Ovary (tissue), 9 donors: Measurements from ENCODE around the gene RPL10A. TPM values are rescaled to one million over a fixed set of nuclear protein-coding genes. Genes with fewer than 3 reads are reported as not detected.

Experiments used
- DNase-seq, 5 donors: peaks; one replicate each; pipeline ENCODE4 v3.0.0-alpha.2; 2019 to 2020
- H3K27ac ChIP-seq, 2 donors: fragments of 200-600 bp; one replicate each; pipeline versions ENCODE4 v1.5.1 to v1.8.0; 2019 to 2022
- H3K27me3 ChIP-seq: fragments of 200-600 bp; one replicate; pipeline ENCODE4 v1.8.0; 2022
- H3K36me3 ChIP-seq: fragments of 200-600 bp; sonication (generic); one replicate; pipeline ENCODE4 v1.5.1; 2019
- H3K4me1 ChIP-seq: one replicate; pipeline ENCODE4 v1.8.1; 2013; ENCODE audit warnings: mild to moderate bottlenecking, moderate library complexity; ENCODE audit not compliant: insufficient read depth
- H3K4me3 ChIP-seq: fragments of 200-600 bp; sonication (generic); one replicate; pipeline ENCODE4 v1.5.1; 2017
- H3K9me3 ChIP-seq, 2 donors: fragments of 200-600 bp in 1 of 2; sonication (generic) in 1 of 2; one replicate each; pipeline versions ENCODE4 v1.5.1 to v1.8.1; 2013 to 2019; ENCODE audit warnings: mild to moderate bottlenecking in 1 of 2, moderate library complexity in 1 of 2
- EP300 ChIP-seq: sonication (generic); formaldehyde crosslinking; IDR thresholded peaks from one replicate; pipeline ENCODE4 v1.6.1; 2017; ENCODE audit warnings: antibody characterized with exemption
- POLR2A ChIP-seq: fragments of 450-650 bp; IDR thresholded peaks from one replicate; pipeline ENCODE4 v1.6.1; 2017; ENCODE audit warnings: antibody characterized with exemption, mild to moderate bottlenecking, moderate library complexity
- WGBS, 3 donors: extraction: QIAGEN DNeasy Blood & Tissue Kit in 1 of 3; methylation state at CpG; one replicate each; pipeline versions ENCODE4 v1.1.5 to v1.1.7; 2013 to 2017; 5-methylcytosine and 5-hydroxymethylcytosine counted together
- intact Hi-C, 4 donors: fragments of 100-400 bp; cut with DNase I; formaldehyde crosslinking; loops; one replicate each; pipeline versions ENCODE4 v1.11.0 to v1.15.1; 2022 to 2023
- polyA plus RNA-seq, 2 donors: library from polyadenylated mRNA; stranded (reverse); fragments of 200-250 nt in 1 of 2; fragments of 350-450 nt in 1 of 2; fragmentation: Illumina TruSeq in 1 of 2; extraction: RNeasy Lipid Tissue Mini Kit (QIAGEN cat#74804) in 1 of 2; gene quantifications; one replicate each; pipeline ENCODE4 v1.2.3, GENCODE V29; 2013 to 2014
- total RNA-seq, 7 donors: library from RNA; depleted of rRNA in 2 of 7; stranded (reverse); fragments of >200 nt in 2 of 7; fragmentation: NEBNext Ultra II Directional in 3 of 7; extraction: Animal tissue kit (Norgen Biotek cat#: 25700) in 3 of 7; gene quantifications; one replicate each; pipeline versions ENCODE4 v1.1.0 to v1.2.4, GENCODE V29; 2016 to 2023
- TF ChIP-seq, protein P1 (sequence below), 3 donors: fragments of 450-650 bp in 2 of 3; fragments of 200-600 bp in 1 of 3; IDR thresholded peaks; one replicate each; pipeline versions ENCODE4 v1.5.1 to v1.8.0; 2016 to 2022; ENCODE audit warnings: antibody characterized with exemption in 3 of 3, mild to moderate bottlenecking in 1 of 3
- donor health status: DM: no; HTN: no; CAD: no; lungs with moderate emphysema.
- donor health status: DM: no; HTN: no; CAD: no.
- donor health status: Bipolar disorder and iron deficiency.
- donor health status: DM: yes; HTN: yes; CAD: no.
- donor health status: DM: no; HTN: no; CAD: no.
- donor health status: DM: yes; HTN: yes; CAD: no.

Gene RPL10A
- total and polyA plus RNA-seq, 9 donors: 2,596 to 5,052 (median 3,198) TPM

DNA sequence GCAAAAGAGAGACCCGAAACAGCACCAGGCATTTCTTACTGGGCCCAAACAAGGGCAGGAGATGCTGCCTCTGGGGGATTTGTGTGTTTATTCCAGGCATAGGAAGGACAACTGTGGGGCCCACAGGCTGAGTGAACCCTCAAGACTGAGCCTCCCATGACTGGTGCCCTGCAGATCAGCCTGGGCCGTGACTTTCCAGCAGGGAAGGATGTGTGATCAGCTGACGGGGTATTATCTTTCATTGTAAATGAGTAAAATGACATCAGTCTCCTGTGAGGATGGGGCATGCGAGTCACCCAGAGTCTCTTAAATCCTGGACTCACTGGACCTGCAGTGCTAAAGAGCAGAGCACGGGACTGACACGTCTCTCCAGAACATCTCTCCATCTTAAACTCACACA lies 32.6 kb downstream of the RPL10A start:
- WGBS, 3 donors: 83 to 86% (median 85%) methylated on average over 6 of the region's 6 CpGs
- H3K36me3 ChIP-seq: no peaks in the 10 kb centered on the region
- no peaks in the 10 kb centered on the region for H3K9me3 ChIP-seq
- TF ChIP-seq POLR2A: no peak
- TF ChIP-seq, protein P1, sequence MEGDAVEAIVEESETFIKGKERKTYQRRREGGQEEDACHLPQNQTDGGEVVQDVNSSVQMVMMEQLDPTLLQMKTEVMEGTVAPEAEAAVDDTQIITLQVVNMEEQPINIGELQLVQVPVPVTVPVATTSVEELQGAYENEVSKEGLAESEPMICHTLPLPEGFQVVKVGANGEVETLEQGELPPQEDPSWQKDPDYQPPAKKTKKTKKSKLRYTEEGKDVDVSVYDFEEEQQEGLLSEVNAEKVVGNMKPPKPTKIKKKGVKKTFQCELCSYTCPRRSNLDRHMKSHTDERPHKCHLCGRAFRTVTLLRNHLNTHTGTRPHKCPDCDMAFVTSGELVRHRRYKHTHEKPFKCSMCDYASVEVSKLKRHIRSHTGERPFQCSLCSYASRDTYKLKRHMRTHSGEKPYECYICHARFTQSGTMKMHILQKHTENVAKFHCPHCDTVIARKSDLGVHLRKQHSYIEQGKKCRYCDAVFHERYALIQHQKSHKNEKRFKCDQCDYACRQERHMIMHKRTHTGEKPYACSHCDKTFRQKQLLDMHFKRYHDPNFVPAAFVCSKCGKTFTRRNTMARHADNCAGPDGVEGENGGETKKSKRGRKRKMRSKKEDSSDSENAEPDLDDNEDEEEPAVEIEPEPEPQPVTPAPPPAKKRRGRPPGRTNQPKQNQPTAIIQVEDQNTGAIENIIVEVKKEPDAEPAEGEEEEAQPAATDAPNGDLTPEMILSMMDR (IDR thresholded peaks at IDR 0.05): no peak
- TF ChIP-seq EP300: no peak
- DNase-seq: no peak
- no peak overlapping the region for H3K4me3 ChIP-seq
- H3K27me3 ChIP-seq: no peaks in the 10 kb centered on the region
- peaks cover 7% of the 10 kb centered on the region for H3K4me1 ChIP-seq
- intact Hi-C loops: no loop called here
- H3K27ac ChIP-seq: no peak overlapping the region

DNA sequence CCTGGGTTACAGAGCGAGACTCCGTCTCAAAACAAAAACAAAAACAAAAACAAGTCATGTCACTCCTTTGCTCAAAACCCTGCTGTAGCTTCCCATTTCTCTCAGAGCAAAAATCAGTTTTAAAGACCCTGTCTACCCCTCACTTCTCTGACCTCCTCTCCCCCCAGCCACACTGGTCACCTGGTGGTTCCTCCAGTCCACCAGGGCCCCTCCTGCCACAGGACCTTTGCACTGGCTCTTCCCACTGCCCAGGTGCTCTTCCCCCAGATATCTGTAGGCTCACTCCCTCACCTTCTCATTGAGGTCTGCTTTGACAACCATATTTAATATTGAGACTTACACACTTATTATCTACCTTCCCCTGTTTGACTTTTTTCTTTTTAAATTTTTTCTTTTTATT lies 33.6 kb downstream of the RPL10A start:
- Histone ChIP-seq H3K27me3 (no peaks in the 10 kb centered on the region), H3K4me1 (peaks cover 7% of the 10 kb centered on the region), H3K9me3 (no peaks in the 10 kb centered on the region), H3K27ac (no peak overlapping the region), H3K4me3 (no peak overlapping the region), H3K36me3 (no peaks in the 10 kb centered on the region)
- intact Hi-C loops: no loop called here
- no peak for DNase-seq
- TF ChIP-seq POLR2A (no peak), EP300 (no peak)
- TF ChIP-seq, protein P1 (IDR thresholded peaks at IDR 0.05): no peak
- WGBS, 3 donors: 69 to 80% (median 74%) methylated on average over 2 of the region's 2 CpGs

DNA sequence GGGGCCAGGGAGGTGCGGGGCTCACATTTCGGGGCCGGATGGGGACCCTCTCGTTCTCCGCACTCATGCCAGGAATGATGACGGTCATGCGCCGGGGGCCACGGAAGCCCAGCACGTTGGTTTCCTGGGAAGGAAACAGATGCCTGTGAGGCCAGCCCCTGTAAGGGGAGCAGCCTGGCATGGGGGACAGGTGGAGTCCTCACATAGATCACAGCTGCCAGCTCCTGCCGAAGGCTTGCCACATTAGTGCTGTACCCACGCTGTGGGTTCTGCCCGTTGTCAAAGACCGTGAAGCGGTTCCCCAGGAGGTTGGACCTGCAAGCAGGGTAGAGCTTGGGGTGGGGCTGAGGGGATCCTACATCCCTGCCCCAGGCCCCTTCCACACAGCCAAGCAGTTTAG lies 35.3 kb downstream of the RPL10A start:
- no peak overlapping the region for H3K27ac ChIP-seq
- H3K4me3 ChIP-seq: no peak overlapping the region
- no peaks in the 10 kb centered on the region for H3K36me3 ChIP-seq
- DNase-seq: no peak
- WGBS, 3 donors: 62 to 73% (median 73%) methylated on average over 15 of the region's 15 CpGs
- no peaks in the 10 kb centered on the region for H3K9me3 ChIP-seq
- H3K4me1 ChIP-seq: no peaks in the 10 kb centered on the region
- H3K27me3 ChIP-seq: no peaks in the 10 kb centered on the region
- intact Hi-C loops: no loop called here
- no peak for TF ChIP-seq EP300
- no peak for TF ChIP-seq POLR2A
- TF ChIP-seq, protein P1 (IDR thresholded peaks at IDR 0.05): no peak

DNA sequence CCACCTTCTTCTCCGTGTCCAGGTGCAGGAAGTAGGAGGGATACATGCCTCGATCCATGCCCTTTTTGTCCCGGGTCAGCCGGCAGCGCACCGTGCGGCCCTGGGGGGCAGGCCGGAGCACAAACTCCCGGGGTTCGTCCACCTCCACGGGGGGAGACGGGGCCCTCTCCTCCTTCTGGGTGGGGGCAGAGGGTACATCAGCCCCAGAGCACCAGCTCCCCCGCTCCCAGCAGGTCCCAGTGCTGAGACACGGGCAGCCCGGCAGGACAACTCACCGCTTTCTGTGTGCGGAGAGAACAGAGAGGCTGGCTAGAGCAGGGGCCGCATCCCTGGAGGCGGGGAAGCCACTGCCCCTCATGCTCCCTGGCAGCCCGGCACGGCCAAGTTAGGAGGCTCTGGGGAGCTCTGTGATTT lies 37.8 kb downstream of the RPL10A start:
- no peaks in the 10 kb centered on the region for H3K36me3 ChIP-seq
- 14 to 37% (median 17%) methylated on average over 21 of the region's 21 CpGs for WGBS, 3 donors
- H3K4me1 ChIP-seq: no peaks in the 10 kb centered on the region
- no peaks in the 10 kb centered on the region for H3K9me3 ChIP-seq
- no peak overlapping the region for H3K27ac ChIP-seq
- H3K27me3 ChIP-seq: no peaks in the 10 kb centered on the region
- no peak for TF ChIP-seq EP300
- no peak overlapping the region for H3K4me3 ChIP-seq
- intact Hi-C loops: no loop called here
- DNase-seq: no peak

DNA sequence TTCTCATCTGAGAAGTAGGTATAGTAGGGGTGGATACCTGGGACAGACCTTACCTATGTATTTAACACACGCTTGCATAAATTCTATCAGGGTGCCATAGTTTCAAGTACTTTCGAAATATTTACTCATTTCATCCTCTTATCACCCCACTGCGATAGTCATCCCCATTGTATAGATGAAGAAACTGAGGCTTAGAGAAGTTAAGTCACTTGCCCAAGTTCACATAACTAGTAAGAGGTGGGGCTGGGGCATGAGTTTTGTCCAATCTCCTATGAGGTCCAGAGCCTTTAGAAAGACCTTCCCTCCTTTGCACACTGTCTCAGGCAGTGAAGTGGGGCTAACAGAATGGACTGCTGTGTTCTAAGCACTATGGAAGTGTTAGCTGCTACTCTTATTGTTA lies 38.3 kb downstream of the RPL10A start:
- H3K36me3 ChIP-seq: no peaks in the 10 kb centered on the region
- intact Hi-C loops: no loop called here
- no peak overlapping the region for H3K4me3 ChIP-seq
- no peaks in the 10 kb centered on the region for H3K27me3 ChIP-seq
- H3K4me1 ChIP-seq: no peaks in the 10 kb centered on the region
- TF ChIP-seq, protein P1 (IDR thresholded peaks at IDR 0.05): no peak
- no peak for TF ChIP-seq POLR2A
- no peak for TF ChIP-seq EP300
- no peaks in the 10 kb centered on the region for H3K9me3 ChIP-seq
- WGBS, 3 donors: 86 to 92% (median 88%) methylated on average over 3 of the region's 3 CpGs
- no peak for DNase-seq
- H3K27ac ChIP-seq: no peak overlapping the region
